Measurements from ENCODE around the gene TINCR.
"Not testable (repeated sequence)": the region's sequence is repeated elsewhere in the genome, so short reads cannot be mapped to it uniquely, and the experiment has no call there.

The TINCR gene

GRCh38 chr19:5567360-5567969 is at the start of gene TINCR:
TINCR (minus strand) TSS chr19:5567953.
- no peak for DNase-seq

- DNase-seq = no peak
Observed at GRCh38 chr19:5617080-5617479, 49.3 kb upstream of the TINCR start.

GRCh38 chr19:5615756-5616327 is 48.1 kb upstream of the TINCR start:
- DNase-seq = no peak

GRCh38 chr19:5612891-5613865 is 45.4 kb upstream of the TINCR start:
- DNase-seq = no peak

GRCh38 chr19:5609881-5610448 is 42.2 kb upstream of the TINCR start:
- DNase-seq = no peak

- DNase-seq = not testable (repeated sequence)
Observed at GRCh38 chr19:5608766-5609165, 41.0 kb upstream of the TINCR start.

GRCh38 chr19:5608291-5608690 is 40.5 kb upstream of the TINCR start:
- no peak for DNase-seq

- DNase-seq = no peak
Observed at GRCh38 chr19:5607318-5608275, 39.8 kb upstream of the TINCR start.

GRCh38 chr19:5605362-5605761 is 37.6 kb upstream of the TINCR start:
- no peak for DNase-seq

- DNase-seq = no peak
Observed at GRCh38 chr19:5603626-5604025, 35.9 kb upstream of the TINCR start.

GRCh38 chr19:5600797-5601196 is 33.0 kb upstream of the TINCR start:
- DNase-seq = no peak

GRCh38 chr19:5595745-5596144 is 28.0 kb upstream of the TINCR start:
- DNase-seq = no peak

- no peak for DNase-seq
Observed at GRCh38 chr19:5595129-5595528, 27.4 kb upstream of the TINCR start.

- DNase-seq = no peak
Observed at GRCh38 chr19:5594521-5594950, 26.8 kb upstream of the TINCR start.

GRCh38 chr19:5593343-5594255 is 25.8 kb upstream of the TINCR start:
- no peak for DNase-seq

GRCh38 chr19:5592531-5593342 is 25.0 kb upstream of the TINCR start:
- DNase-seq = no peak

- no peak for DNase-seq
Observed at GRCh38 chr19:5591476-5591875, 23.7 kb upstream of the TINCR start.

GRCh38 chr19:5590865-5591154 is 23.1 kb upstream of the TINCR start:
- no peak for DNase-seq

- no peak for DNase-seq
Observed at GRCh38 chr19:5590151-5590864, 22.6 kb upstream of the TINCR start.
